ENCODE measurements around the gene ERBB3.

ERBB3 gene

DNA sequence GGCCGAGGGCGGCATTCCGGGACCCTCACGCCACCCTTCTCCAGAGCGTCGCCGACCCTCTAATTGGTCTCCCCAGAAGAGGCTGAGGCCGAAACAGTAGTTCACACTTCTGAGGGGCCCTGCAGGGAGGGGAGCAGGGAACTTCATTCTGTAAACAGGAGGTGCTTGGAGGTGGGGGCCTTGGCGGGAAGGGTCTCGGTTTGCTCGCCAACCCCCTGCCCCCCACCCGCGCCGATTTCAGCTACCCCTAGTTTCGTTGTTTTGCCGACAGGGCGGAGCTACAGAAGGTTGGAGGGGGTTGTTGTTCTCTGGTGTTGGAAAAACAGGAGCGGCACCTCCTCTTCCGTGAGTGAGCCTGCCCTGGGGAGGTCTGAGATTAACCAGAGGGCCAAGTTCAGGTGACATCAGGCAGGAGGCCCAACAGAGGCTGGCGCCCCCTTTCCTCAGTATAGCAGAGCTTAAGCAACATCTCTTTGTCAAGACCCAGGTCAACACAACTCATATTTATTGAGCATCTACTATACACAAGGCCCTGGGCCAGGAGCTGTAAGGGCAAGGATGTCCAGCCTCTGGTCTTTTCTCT is 682 bp downstream of the ERBB3 start:
- H3K27me3 ChIP-seq (ENCODE audit: insufficient read depth, insufficient read length) = no peaks in the 10 kb centered on the region
- TF ChIP-seq YY1 (IDR thresholded peaks at IDR 0.05; ENCODE audit: insufficient read depth, insufficient read length) = no peak
- TF ChIP-seq SUZ12 (IDR thresholded peaks at IDR 0.05; ENCODE audit: extremely low read depth, insufficient read depth, insufficient read length) = no peak
- no peak for TF ChIP-seq ZNF274 (IDR thresholded peaks at IDR 0.05; ENCODE audit: low read depth, low read length)
- peaks cover 5% of the 10 kb centered on the region for H3K36me3 ChIP-seq (ENCODE audit: insufficient read depth, insufficient read length, low read length)
- H3K4me1 ChIP-seq (ENCODE audit: insufficient read depth, insufficient read length) = peaks cover 10% of the 10 kb centered on the region
- no peak for DNase-seq (ENCODE audit: low read depth, low spot score)
- peak overlapping the region; percentile 91 for H3K4me3 ChIP-seq (ENCODE audit: insufficient read length, low read depth)
- peak overlapping the region; percentile 98 for H3K9ac ChIP-seq (ENCODE audit: insufficient read length, low read depth)
- peaks cover 6% of the 10 kb centered on the region; the same call in 1 of the 2 replicates for H3K9me3 ChIP-seq (ENCODE audit: insufficient read depth, low read length)

DNA sequence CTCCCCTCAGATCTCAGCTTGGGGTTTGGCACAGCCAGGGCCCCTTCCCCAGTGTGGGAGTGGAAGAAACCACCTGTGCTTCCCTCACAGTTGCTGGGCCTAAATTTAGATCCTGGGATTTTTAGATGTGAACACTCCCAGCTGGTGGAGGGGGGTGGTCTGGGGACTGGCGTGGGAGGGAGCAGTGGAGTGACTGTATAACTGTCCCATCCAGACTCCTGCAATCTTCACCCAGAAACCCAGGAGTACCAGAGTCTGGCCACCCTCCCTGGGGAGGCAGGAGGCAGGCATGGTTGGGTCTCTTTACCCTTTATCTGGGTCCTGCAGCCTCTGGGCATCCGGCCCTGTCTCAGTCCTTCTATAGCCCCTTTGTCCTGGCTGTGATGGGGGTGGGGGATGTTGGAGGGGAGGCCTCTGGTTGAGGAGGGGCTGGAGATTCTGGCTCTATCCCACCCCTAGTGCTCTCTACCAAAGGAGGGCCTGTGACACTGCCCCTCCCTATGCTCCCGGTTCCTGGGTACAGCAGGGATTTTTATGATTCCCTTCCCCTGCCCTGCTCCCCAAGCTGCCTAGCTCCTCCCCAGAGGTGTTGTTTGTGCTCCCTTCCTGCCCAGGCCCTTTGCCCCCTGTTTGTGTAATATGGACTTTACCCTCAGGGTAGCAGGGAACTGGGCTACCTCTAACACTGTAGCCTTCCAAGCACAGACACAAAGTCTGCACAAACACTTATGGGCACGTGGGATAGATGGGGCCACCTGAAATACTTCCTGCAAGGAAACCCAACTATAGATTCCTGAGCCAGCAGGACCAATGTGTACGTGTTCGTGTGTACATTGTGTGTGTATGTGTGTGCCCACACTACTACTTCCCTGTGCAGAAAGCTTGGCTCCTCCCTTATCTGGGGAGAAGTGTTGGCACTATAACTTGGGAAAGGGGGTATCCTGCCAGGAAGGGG is 1.7 kb downstream of the ERBB3 start:
- TF ChIP-seq ZNF274 (IDR thresholded peaks at IDR 0.05; ENCODE audit: low read depth, low read length) (no peak), YY1 (IDR thresholded peaks at IDR 0.05; ENCODE audit: insufficient read depth, insufficient read length) (no peak), SUZ12 (IDR thresholded peaks at IDR 0.05; ENCODE audit: extremely low read depth, insufficient read depth, insufficient read length) (no peak)
- no peak for DNase-seq (ENCODE audit: low read depth, low spot score)
- peaks cover 9% of the 10 kb centered on the region for H3K36me3 ChIP-seq (ENCODE audit: insufficient read depth, insufficient read length, low read length)
- H3K27me3 ChIP-seq (ENCODE audit: insufficient read depth, insufficient read length) = no peaks in the 10 kb centered on the region
- peaks cover 10% of the 10 kb centered on the region for H3K4me1 ChIP-seq (ENCODE audit: insufficient read depth, insufficient read length)
- H3K4me3 ChIP-seq (ENCODE audit: insufficient read length, low read depth) = peak overlapping the region; percentile 91
- peaks cover 5% of the 10 kb centered on the region; the same call in 1 of the 2 replicates for H3K9me3 ChIP-seq (ENCODE audit: insufficient read depth, low read length)
- peak overlapping the region; percentile 98 for H3K9ac ChIP-seq (ENCODE audit: insufficient read length, low read depth)

DNA sequence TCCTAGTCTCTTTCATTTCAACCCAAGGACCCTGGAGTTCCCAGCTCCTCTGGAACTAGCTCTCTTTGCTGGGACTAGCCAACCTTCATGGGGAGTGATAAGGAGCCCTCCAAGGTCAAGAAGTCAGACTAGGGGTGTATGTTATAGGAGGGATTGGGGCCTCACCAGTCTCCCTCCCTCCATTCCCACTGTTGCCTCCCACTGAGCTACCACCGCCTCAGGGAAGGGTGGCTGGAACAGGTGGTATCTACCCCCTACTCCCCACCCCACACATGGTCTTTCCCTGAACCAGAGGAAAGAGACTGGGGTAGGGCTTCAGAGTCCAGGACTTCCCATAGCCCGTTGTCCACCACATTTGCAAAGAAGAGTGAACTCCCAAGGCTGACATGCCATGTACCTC is 2.4 kb downstream of the ERBB3 start:
- Histone ChIP-seq H3K9me3 (ENCODE audit: insufficient read depth, low read length) (no peaks in the 10 kb centered on the region; the same call in 1 of the 2 replicates), H3K4me1 (ENCODE audit: insufficient read depth, insufficient read length) (peaks cover 13% of the 10 kb centered on the region), H3K27me3 (ENCODE audit: insufficient read depth, insufficient read length) (no peaks in the 10 kb centered on the region), H3K4me3 (ENCODE audit: insufficient read length, low read depth) (no peak overlapping the region), H3K36me3 (ENCODE audit: insufficient read depth, insufficient read length, low read length) (peaks cover 10% of the 10 kb centered on the region), H3K9ac (ENCODE audit: insufficient read length, low read depth) (no peak overlapping the region)
- no peak for TF ChIP-seq YY1 (IDR thresholded peaks at IDR 0.05; ENCODE audit: insufficient read depth, insufficient read length)
- TF ChIP-seq SUZ12 (IDR thresholded peaks at IDR 0.05; ENCODE audit: extremely low read depth, insufficient read depth, insufficient read length) = no peak
- TF ChIP-seq ZNF274 (IDR thresholded peaks at IDR 0.05; ENCODE audit: low read depth, low read length) = no peak
- no peak for DNase-seq (ENCODE audit: low read depth, low spot score)

DNA sequence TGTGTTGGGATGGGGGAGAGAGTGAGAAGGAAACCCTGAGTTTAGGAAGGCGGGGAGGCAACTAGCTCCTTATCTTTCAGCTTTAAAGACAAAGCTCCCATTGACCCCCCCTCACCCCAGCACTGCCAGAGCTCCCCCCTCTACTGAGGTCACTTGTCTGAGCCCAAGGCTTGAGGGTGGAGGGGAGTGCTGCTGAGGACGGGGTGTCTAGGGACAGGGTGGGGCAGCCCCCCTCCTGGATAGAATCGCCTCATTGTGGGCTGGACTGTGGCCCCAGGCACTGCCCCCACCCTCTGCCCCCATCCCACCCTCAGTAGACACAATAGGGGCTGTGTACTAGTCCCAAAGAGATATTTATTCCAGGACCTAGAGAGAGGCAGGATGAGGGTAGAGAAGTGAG is 3.0 kb downstream of the ERBB3 start:
- DNase-seq (ENCODE audit: low read depth, low spot score) = no peak
- Histone ChIP-seq H3K4me1 (ENCODE audit: insufficient read depth, insufficient read length) (peaks cover 13% of the 10 kb centered on the region), H3K36me3 (ENCODE audit: insufficient read depth, insufficient read length, low read length) (peaks cover 16% of the 10 kb centered on the region), H3K27me3 (ENCODE audit: insufficient read depth, insufficient read length) (no peaks in the 10 kb centered on the region), H3K9me3 (ENCODE audit: insufficient read depth, low read length) (no peaks in the 10 kb centered on the region; the same call in 1 of the 2 replicates), H3K9ac (ENCODE audit: insufficient read length, low read depth) (no peak overlapping the region), H3K4me3 (ENCODE audit: insufficient read length, low read depth) (no peak overlapping the region)
- TF ChIP-seq YY1 (IDR thresholded peaks at IDR 0.05; ENCODE audit: insufficient read depth, insufficient read length) (no peak), ZNF274 (IDR thresholded peaks at IDR 0.05; ENCODE audit: low read depth, low read length) (no peak), SUZ12 (IDR thresholded peaks at IDR 0.05; ENCODE audit: extremely low read depth, insufficient read depth, insufficient read length) (no peak)

DNA sequence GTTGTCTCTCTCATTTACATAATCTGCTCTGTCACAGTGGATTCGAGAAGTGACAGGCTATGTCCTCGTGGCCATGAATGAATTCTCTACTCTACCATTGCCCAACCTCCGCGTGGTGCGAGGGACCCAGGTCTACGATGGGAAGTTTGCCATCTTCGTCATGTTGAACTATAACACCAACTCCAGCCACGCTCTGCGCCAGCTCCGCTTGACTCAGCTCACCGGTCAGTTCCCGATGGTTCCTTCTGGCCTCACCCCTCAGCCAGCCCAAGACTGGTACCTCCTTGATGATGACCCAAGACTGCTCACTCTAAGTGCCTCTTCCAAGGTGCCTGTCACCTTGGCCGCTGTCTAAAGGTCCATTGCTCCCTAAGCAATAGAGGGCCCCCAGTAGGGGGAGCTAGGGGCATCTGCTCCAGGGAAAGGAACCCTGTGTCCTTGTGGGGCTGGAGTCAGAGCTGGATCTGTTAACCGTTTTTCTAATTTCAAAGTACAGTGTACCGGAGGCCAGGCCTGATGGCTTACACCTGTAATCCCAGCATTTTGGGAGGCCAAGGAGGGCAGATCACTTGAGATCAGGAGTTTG is 5.1 kb downstream of the ERBB3 start:
- H3K9me3 ChIP-seq (ENCODE audit: insufficient read depth, low read length) = no peaks in the 10 kb centered on the region

DNA sequence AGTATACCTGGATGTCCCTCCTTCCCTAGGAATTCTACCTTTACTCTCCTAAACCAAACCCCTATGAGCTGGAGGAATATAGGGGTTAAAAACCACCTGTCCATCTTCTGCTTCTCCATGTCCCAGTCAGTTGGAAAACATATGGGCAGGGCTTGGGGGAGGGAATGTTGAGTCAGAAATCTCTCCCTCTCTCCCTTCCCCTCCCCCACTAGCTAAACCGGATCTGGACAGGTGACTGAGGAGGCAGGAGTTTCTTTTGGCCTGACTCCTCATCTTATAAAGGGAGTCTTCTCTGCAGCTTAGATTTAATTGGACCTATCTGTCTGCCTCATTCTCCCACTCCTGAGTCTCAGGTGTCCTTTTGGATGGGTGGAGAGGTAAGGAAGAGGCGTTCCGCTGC is 6.1 kb downstream of the ERBB3 start:
- peaks cover 11% of the 10 kb centered on the region for H3K4me1 ChIP-seq (ENCODE audit: insufficient read depth, insufficient read length)
- H3K9ac ChIP-seq (ENCODE audit: insufficient read length, low read depth) = no peak overlapping the region
- H3K9me3 ChIP-seq (ENCODE audit: insufficient read depth, low read length) = no peaks in the 10 kb centered on the region
- no peak for TF ChIP-seq SUZ12 (IDR thresholded peaks at IDR 0.05; ENCODE audit: extremely low read depth, insufficient read depth, insufficient read length)
- no peak for TF ChIP-seq YY1 (IDR thresholded peaks at IDR 0.05; ENCODE audit: insufficient read depth, insufficient read length)
- no peak for TF ChIP-seq ZNF274 (IDR thresholded peaks at IDR 0.05; ENCODE audit: low read depth, low read length)
- H3K27me3 ChIP-seq (ENCODE audit: insufficient read depth, insufficient read length) = no peaks in the 10 kb centered on the region
- H3K4me3 ChIP-seq (ENCODE audit: insufficient read length, low read depth) = no peak overlapping the region
- no peak for DNase-seq (ENCODE audit: low read depth, low spot score)
- peaks cover 24% of the 10 kb centered on the region for H3K36me3 ChIP-seq (ENCODE audit: insufficient read depth, insufficient read length, low read length)

More for the DNA sequence above, 5.1 kb downstream of the ERBB3 start:
- no peak for TF ChIP-seq ZNF274 (IDR thresholded peaks at IDR 0.05; ENCODE audit: low read depth, low read length)
- no peak for TF ChIP-seq YY1 (IDR thresholded peaks at IDR 0.05; ENCODE audit: insufficient read depth, insufficient read length)
- no peak for TF ChIP-seq SUZ12 (IDR thresholded peaks at IDR 0.05; ENCODE audit: extremely low read depth, insufficient read depth, insufficient read length)
- Histone ChIP-seq H3K9ac (ENCODE audit: insufficient read length, low read depth) (no peak overlapping the region), H3K4me1 (ENCODE audit: insufficient read depth, insufficient read length) (peaks cover 13% of the 10 kb centered on the region), H3K27me3 (ENCODE audit: insufficient read depth, insufficient read length) (no peaks in the 10 kb centered on the region), H3K36me3 (ENCODE audit: insufficient read depth, insufficient read length, low read length) (peaks cover 22% of the 10 kb centered on the region), H3K4me3 (ENCODE audit: insufficient read length, low read depth) (no peak overlapping the region)
- DNase-seq (ENCODE audit: low read depth, low spot score) = no peak

DNA sequence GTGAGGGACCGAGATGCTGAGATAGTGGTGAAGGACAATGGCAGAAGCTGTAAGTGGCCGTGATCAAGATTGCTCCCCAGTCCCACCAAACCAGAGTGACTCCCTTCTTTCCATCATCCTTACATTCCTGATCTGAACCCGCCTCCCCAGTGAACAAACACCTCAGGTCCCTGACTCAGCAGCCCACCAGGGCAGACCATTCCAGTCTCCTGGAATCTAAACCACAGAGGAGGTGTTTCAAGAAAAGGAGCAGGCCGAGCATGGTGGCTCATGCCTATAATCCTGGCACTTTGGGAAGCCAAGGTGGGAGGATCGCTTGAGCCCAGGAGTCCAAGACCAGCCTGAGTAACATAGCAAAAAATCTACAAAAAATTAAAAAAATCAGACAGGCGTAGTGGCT is 6.6 kb downstream of the ERBB3 start:
- TF ChIP-seq SUZ12 (IDR thresholded peaks at IDR 0.05; ENCODE audit: extremely low read depth, insufficient read depth, insufficient read length) (no peak), YY1 (IDR thresholded peaks at IDR 0.05; ENCODE audit: insufficient read depth, insufficient read length) (no peak), ZNF274 (IDR thresholded peaks at IDR 0.05; ENCODE audit: low read depth, low read length) (no peak)

More for the DNA sequence above, 6.6 kb downstream of the ERBB3 start:
- H3K36me3 ChIP-seq (ENCODE audit: insufficient read depth, insufficient read length, low read length) = peaks cover 24% of the 10 kb centered on the region
- no peak overlapping the region for H3K4me3 ChIP-seq (ENCODE audit: insufficient read length, low read depth)
- peaks cover 7% of the 10 kb centered on the region for H3K4me1 ChIP-seq (ENCODE audit: insufficient read depth, insufficient read length)
- H3K9me3 ChIP-seq (ENCODE audit: insufficient read depth, low read length) = no peaks in the 10 kb centered on the region
- DNase-seq (ENCODE audit: low read depth, low spot score) = no peak
- no peak overlapping the region for H3K9ac ChIP-seq (ENCODE audit: insufficient read length, low read depth)
- no peaks in the 10 kb centered on the region for H3K27me3 ChIP-seq (ENCODE audit: insufficient read depth, insufficient read length)

Data from NT2/D1 (cell line).